ENCODE results near the gene CRIM1.
A peak's percentile ranks its signal among the peaks of the same experiment; 100 is the strongest.

The CRIM1 gene

DNA sequence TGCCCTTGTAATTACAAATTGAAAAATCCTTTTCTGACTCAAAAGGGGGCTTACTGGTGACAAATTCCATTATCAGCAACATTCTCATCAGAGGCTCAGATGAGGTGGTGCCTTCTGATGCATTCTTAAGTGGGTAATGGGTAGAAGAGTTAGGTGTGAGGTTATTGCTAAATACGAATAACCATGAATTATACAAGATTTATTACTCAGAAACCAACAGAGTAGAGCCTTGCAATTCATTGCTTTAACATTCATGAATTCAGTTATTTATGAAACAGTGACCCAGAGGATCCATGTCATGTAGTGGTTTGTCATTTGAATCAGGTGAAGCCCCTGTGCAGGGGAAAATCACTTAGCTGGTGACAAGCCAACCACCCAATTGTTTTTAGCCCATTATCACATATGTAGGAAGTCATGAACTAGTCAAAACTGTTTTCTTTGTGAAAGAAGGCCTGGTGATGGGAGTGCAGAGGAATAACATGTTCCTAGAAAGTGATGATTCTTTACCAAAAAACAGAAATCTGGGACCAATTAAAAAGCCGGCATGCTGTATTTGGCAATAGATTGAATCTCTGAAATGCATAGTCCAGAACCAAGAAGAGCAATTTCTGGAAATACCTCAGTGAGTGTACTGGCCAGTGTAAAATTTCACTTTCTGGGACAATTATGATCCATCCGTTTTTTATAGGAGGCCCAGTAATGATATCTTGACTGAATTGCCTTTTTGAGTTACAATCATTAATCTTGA is 70.2 kb downstream of the CRIM1 start:
- DNase-seq (ENCODE audit: low read depth): no peak

GRCh38 chr2:36427790-36428243 is 72.2 kb downstream of the CRIM1 start:
- no peak for DNase-seq (ENCODE audit: low read depth)

- DNase-seq (ENCODE audit: low read depth): no peak
Measured at GRCh38 chr2:36430549-36430948, 75.0 kb downstream of the CRIM1 start.

DNA sequence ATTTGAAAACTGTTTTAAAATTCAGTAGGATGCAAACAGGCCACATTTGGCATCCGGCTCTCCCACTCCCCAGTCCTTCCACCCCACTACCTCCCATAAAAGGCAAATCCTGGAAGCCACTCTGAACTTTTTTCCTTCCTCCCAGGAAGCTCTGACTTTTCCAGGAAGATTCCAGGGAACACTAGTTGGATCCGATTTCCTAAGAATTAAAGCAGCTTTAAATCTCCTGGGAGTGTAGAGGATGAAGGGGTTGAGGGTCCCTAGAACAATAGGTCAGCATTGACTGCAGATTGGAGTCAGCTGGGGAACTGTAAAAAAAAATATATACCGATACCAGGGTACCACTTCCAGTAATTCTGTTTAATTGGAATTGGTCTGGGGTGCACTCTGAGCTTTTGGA is 76.9 kb downstream of the CRIM1 start:
- no peak for DNase-seq (ENCODE audit: low read depth)

GRCh38 chr2:36433311-36434217 is 78.0 kb downstream of the CRIM1 start:
- peak; percentile 57 for DNase-seq (ENCODE audit: low read depth)

DNA sequence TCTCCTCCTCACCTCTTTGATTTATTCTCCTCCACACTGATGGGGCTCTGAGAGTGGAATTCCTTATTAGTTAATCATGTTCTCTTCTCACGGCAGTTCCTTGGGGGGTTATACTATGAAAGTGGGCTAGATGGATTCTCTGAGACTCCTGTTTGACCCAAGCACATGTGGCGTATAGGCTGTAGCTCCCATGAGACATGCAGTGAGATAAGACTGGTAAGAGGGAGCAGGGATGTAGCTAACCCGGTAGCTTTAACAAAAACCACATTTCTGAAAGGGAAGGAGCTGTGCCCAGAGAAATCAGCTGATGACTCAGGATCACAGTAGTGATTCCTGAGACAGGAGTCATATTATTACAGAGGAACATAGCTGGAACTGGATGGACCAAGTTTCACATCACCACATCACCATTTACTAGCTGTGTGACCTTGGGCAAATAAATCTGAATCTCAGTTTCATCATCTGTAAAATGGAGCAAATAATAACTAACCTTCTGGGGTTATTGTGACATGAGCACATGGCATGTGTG is 82.9 kb downstream of the CRIM1 start:
- peak; percentile 94 for DNase-seq (ENCODE audit: low read depth)

GRCh38 chr2:36439084-36439483 is 83.5 kb downstream of the CRIM1 start:
- no peak for DNase-seq (ENCODE audit: low read depth)

DNA sequence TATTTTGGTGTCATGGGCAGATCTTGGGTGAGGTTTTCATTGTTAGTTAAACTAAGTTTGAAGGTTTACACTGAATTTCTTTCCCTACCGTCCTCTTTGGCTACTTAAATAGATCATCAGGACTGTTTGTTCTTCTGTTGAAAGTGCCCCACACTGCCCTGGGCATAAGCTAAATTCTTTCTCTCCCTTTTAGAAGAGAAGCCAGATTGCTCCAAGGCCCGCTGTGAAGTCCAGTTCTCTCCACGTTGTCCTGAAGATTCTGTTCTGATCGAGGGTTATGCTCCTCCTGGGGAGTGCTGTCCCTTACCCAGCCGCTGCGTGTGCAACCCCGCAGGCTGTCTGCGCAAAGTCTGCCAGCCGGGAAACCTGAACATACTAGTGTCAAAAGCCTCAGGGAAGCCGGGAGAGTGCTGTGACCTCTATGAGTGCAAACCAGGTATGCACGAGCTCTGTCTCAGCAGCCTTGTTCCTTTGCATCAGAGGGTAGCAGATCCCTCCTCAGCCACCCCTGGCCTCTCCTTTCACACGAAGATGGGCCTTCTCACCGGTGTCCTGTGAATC is 85.6 kb downstream of the CRIM1 start:
- no peak for DNase-seq (ENCODE audit: low read depth)

- peak; percentile 73 for DNase-seq (ENCODE audit: low read depth)
Measured at GRCh38 chr2:36441816-36442215, 86.2 kb downstream of the CRIM1 start.

GRCh38 chr2:36444216-36444936 is 88.8 kb downstream of the CRIM1 start:
- no peak for DNase-seq (ENCODE audit: low read depth)

- no peak for DNase-seq (ENCODE audit: low read depth)
Measured at GRCh38 chr2:36445185-36445866, 89.7 kb downstream of the CRIM1 start.

GRCh38 chr2:36446294-36446693 is 90.7 kb downstream of the CRIM1 start:
- no peak for DNase-seq (ENCODE audit: low read depth)

- DNase-seq (ENCODE audit: low read depth): no peak
Measured at GRCh38 chr2:36449213-36449612, 93.6 kb downstream of the CRIM1 start.

DNA sequence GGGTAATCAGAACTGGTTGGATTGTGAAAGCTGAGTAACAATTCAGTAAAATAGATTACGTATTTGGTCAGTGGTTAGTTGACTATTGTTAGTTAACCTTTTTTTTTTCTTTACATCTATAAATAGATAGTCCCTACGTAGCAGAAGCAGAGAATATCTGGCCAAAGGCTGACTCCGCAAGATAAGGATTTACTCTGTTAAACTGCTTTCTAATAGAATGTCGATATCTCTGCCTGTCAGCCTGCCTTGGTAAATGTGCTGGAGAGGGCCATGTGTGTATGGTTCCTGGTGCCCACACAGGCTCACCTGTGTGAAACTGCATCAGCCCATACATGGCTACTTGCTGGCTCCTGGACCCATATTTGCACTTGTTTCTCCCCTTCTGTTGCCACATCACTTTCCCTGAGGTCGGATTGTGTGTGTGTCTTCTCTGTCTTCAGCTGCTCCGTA is 94.4 kb downstream of the CRIM1 start:
- no peak for DNase-seq (ENCODE audit: low read depth)

DNA sequence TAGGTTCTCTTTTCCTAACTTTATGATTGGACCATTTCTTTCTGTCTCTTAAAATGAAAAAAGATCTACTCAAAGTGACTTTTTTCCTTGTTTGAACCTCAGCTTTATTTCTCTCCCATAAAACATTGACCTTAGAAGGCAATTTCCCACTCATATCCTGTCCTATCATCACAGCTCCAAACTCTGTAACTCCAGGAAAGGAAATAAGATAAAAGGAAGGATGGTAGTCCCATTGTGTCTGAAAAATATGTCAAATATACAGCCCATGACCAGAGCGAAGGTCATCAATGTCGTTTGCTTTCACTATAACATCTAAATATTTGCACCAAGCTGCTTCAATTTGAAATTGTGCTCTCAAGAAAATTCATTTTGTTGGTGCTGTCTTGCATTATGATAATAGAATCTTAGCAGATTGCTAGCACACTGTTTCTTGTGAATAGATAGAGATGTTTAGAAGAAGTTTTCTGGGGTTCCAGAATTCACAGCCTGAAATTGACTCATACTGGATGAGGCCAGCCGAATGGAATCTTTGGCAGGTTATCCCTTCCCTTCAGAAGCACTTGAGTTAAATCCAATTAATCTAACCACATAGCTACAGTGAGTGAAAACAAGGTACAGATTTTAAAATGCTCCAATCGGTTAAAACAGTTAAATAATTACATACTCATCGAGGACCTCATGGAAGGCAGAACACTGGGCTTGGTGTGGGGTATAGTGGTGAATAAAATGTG is 95.1 kb downstream of the CRIM1 start:
- DNase-seq (ENCODE audit: low read depth): peak; percentile 65

DNA sequence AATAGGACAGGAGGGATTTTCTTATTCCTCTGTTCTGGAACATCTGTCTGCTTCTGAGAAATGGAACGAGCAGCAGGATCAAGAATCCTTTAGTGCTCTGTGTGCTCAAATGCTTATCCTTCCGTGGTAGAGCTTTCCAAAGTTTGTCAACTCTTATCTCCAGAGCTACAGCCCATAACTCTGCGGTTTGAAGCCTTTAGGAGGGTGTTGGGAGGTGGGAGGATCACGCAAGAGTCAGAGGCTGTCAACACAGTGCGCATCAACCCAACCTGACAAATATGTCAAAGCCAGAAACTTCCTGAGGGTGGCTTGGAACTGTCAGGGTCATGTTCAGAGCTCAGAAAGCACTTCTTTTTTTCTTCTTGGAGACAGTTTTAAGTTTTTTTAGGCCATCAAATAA is 95.9 kb downstream of the CRIM1 start:
- DNase-seq (ENCODE audit: low read depth): no peak

- no peak for DNase-seq (ENCODE audit: low read depth)
Measured at GRCh38 chr2:36452260-36452659, 96.7 kb downstream of the CRIM1 start.

- DNase-seq (ENCODE audit: low read depth): no peak
Measured at GRCh38 chr2:36453652-36454051, 98.1 kb downstream of the CRIM1 start.

- DNase-seq (ENCODE audit: low read depth): no peak
Measured at GRCh38 chr2:36455011-36455410, 99.4 kb downstream of the CRIM1 start.

GRCh38 chr2:36455788-36456187 is 100.2 kb downstream of the CRIM1 start:
- no peak for DNase-seq (ENCODE audit: low read depth)
